Suppressor macrophage (primary cell): ENCODE results near the gene IL17RC.
A peak's percentile ranks its signal among the peaks of the same experiment; 100 is the strongest.
"Not testable (repeated sequence)": the region's sequence is repeated elsewhere in the genome, so short reads cannot be mapped to it uniquely, and the experiment has no call there.

ENCODE experiments used
- DNase-seq, 4 experiments: peaks; one replicate each; pipeline ENCODE4 v3.0.0-alpha.2; 2020 to 2022

IL17RC gene

GRCh38 chr3:9915254-9916141 lies 1.4 kb upstream of the IL17RC start:
- peak; percentile 71 to 90 (median 82) for DNase-seq

GRCh38 chr3:9916346-9916733 lies 558 bp upstream of the IL17RC start:
- DNase-seq, result no peak

GRCh38 chr3:9917820-9918219 lies 922 bp downstream of the IL17RC start:
- DNase-seq, result no peak

- no peak for DNase-seq
Observed at GRCh38 chr3:9918261-9919038, 1.6 kb downstream of the IL17RC start.

- DNase-seq, result no peak
Observed at GRCh38 chr3:9928158-9928557, 11.3 kb downstream of the IL17RC start.

- no peak for DNase-seq
Observed at GRCh38 chr3:9930804-9931418, 14.0 kb downstream of the IL17RC start.

- no peak for DNase-seq
Observed at GRCh38 chr3:9932535-9932842, 15.6 kb downstream of the IL17RC start.

- DNase-seq, result peak; percentile 85 to 94 (median 89)
Observed at GRCh38 chr3:9932843-9933560, 16.1 kb downstream of the IL17RC start.

GRCh38 chr3:9933561-9934234 lies 16.8 kb downstream of the IL17RC start, which contains the start of gene CRELD1:
Gene CRELD1 (plus strand): TSS chr3:9933834. CDS start chr3:9934439, 605 bp downstream.
- DNase-seq, result peak; percentile 98

GRCh38 chr3:9934235-9934621 lies 17.3 kb downstream of the IL17RC start:
- peak in 3 of 4 experiments; percentile 22 to 41 (median 37) for DNase-seq

GRCh38 chr3:9934993-9935392 lies 18.1 kb downstream of the IL17RC start:
- DNase-seq, result no peak

GRCh38 chr3:9935966-9936510 lies 19.1 kb downstream of the IL17RC start:
- peak in 3 of 4 experiments; percentile 45 to 50 (median 46) for DNase-seq

- DNase-seq, result no peak
Observed at GRCh38 chr3:9937486-9938238, 20.8 kb downstream of the IL17RC start.

- no peak for DNase-seq
Observed at GRCh38 chr3:9938966-9939365, 22.1 kb downstream of the IL17RC start.

- not testable (repeated sequence) for DNase-seq
Observed at GRCh38 chr3:9939906-9940305, 23.0 kb downstream of the IL17RC start.

- no peak for DNase-seq
Observed at GRCh38 chr3:9940746-9941145, 23.8 kb downstream of the IL17RC start.

GRCh38 chr3:9942164-9942563 lies 25.3 kb downstream of the IL17RC start:
- no peak for DNase-seq

GRCh38 chr3:9942934-9943690 lies 26.2 kb downstream of the IL17RC start:
- DNase-seq, result no peak

GRCh38 chr3:9944271-9944670 lies 27.4 kb downstream of the IL17RC start:
- no peak for DNase-seq

- DNase-seq, result no peak
Observed at GRCh38 chr3:9945358-9945757, 28.5 kb downstream of the IL17RC start.
